Esophagus muscularis mucosa (tissue), 4 donors: ENCODE measurements around the gene ELOVL4.

Experiments
- EP300 ChIP-seq: sonication (generic); formaldehyde crosslinking; IDR thresholded peaks from one replicate; pipeline ENCODE4 v1.6.1; 2017; ENCODE audit warnings: antibody characterized with exemption
- POLR2A ChIP-seq: fragments of 450-650 bp; IDR thresholded peaks from one replicate; pipeline ENCODE4 v1.6.1; 2017; ENCODE audit warnings: antibody characterized with exemption, moderate library complexity, mild to moderate bottlenecking, low read depth
- POLR2AphosphoS5 ChIP-seq, 2 donors: sonication (generic); formaldehyde crosslinking; IDR thresholded peaks; one replicate each; pipeline ENCODE4 v1.6.1; 2017; ENCODE audit warnings: antibody characterized with exemption in 2 of 2
- TF ChIP-seq, protein P1 (sequence below), 3 experiments: fragments of 200-600 bp in 2 of 3; fragments of 450-650 bp in 1 of 3; sonication (generic) in 2 of 3; IDR thresholded peaks; one replicate each; pipeline ENCODE4 v1.5.1; 2017 to 2019; ENCODE audit warnings: antibody characterized with exemption in 3 of 3, mild to moderate bottlenecking in 2 of 3, moderate library complexity in 1 of 3

DNA sequence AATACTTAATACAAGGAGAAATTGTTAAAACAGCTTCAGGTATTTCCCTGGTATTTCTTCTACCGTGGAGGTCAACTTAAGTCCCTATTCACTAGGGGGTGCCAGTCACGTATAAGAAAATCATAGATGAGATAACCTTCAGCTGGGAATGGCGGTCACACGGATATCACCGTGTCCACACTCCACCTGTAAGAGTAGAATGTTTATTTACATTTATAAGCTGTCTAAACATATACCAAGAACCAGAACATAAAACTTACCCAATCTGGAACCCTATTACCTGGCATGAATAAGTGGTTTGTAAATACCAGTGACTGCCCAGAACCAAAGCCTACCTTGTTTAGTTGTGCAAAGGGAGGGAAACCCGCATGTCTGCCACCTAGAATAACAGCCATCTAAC, 1.9 kb upstream of the ELOVL4 start:
- TF ChIP-seq POLR2AphosphoS5 (IDR thresholded peaks at IDR 0.05) = no peak
- TF ChIP-seq POLR2A = no peak
- TF ChIP-seq, protein P1, sequence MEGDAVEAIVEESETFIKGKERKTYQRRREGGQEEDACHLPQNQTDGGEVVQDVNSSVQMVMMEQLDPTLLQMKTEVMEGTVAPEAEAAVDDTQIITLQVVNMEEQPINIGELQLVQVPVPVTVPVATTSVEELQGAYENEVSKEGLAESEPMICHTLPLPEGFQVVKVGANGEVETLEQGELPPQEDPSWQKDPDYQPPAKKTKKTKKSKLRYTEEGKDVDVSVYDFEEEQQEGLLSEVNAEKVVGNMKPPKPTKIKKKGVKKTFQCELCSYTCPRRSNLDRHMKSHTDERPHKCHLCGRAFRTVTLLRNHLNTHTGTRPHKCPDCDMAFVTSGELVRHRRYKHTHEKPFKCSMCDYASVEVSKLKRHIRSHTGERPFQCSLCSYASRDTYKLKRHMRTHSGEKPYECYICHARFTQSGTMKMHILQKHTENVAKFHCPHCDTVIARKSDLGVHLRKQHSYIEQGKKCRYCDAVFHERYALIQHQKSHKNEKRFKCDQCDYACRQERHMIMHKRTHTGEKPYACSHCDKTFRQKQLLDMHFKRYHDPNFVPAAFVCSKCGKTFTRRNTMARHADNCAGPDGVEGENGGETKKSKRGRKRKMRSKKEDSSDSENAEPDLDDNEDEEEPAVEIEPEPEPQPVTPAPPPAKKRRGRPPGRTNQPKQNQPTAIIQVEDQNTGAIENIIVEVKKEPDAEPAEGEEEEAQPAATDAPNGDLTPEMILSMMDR (IDR thresholded peaks at IDR 0.05) = peak in 2 of 3 experiments; percentile 35 to 59
- no peak for TF ChIP-seq EP300
